PC-3 (cell line): Measurements from ENCODE around the gene MYOCD.
"Not testable (repeated sequence)": the region's sequence is repeated elsewhere in the genome, so short reads cannot be mapped to it uniquely, and the experiment has no call there.

Experiments
- EZH2 ChIP-seq: fragments of 300-600 bp; sonication (generic); IDR thresholded peaks from one replicate; pipeline ENCODE4 v1.6.1; 2017; ENCODE audit warnings: antibody characterized with exemption, mild to moderate bottlenecking, low read length; ENCODE audit not compliant: unreplicated experiment
- EZH2phosphoT487 ChIP-seq: fragments of 300-600 bp; sonication (generic); IDR thresholded peaks from 2 replicates; pipeline ENCODE4 v1.6.1; 2018; ENCODE audit warnings: mild to moderate bottlenecking, antibody characterized with exemption, low read length, borderline replicate concordance
- TF ChIP-seq, protein P1 (sequence below): fragments of 300-600 bp; sonication (generic); conservative IDR thresholded peaks from 2 replicates; pipeline ENCODE4 v1.5.1; 2017; ENCODE audit warnings: antibody characterized with exemption, low read depth, mild to moderate bottlenecking, low read length

GRCh38 chr17:12635996-12636395, 29.7 kb upstream of the MYOCD start:
- TF ChIP-seq, protein P1, sequence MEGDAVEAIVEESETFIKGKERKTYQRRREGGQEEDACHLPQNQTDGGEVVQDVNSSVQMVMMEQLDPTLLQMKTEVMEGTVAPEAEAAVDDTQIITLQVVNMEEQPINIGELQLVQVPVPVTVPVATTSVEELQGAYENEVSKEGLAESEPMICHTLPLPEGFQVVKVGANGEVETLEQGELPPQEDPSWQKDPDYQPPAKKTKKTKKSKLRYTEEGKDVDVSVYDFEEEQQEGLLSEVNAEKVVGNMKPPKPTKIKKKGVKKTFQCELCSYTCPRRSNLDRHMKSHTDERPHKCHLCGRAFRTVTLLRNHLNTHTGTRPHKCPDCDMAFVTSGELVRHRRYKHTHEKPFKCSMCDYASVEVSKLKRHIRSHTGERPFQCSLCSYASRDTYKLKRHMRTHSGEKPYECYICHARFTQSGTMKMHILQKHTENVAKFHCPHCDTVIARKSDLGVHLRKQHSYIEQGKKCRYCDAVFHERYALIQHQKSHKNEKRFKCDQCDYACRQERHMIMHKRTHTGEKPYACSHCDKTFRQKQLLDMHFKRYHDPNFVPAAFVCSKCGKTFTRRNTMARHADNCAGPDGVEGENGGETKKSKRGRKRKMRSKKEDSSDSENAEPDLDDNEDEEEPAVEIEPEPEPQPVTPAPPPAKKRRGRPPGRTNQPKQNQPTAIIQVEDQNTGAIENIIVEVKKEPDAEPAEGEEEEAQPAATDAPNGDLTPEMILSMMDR = not testable (repeated sequence)
- TF ChIP-seq EZH2phosphoT487, EZH2: not testable (repeated sequence)
